OCI-LY3 (cell line): ENCODE measurements around the gene AOC1.

Experiments used
- H2AFZ ChIP-seq: fragments of 200-600, 300-600 bp; shearing (Covaris generic); 2 replicates; pipeline ENCODE4 v1.6.0; 2014; ENCODE audit warnings: antibody characterized with exemption, low read depth, low read length
- H3K27ac ChIP-seq: fragments of 200-600, 300-600 bp; sonication (generic); 2 replicates; pipeline ENCODE4 v1.5.1; 2014; ENCODE audit warnings: mild to moderate bottlenecking, low read length, moderate library complexity, mixed read lengths
- H3K27me3 ChIP-seq: fragments of 200-600, 300-600 bp; sonication (generic); 2 replicates; pipeline ENCODE4 v1.6.1; 2014; ENCODE audit warnings: low read depth, low read length, mixed read lengths
- H3K36me3 ChIP-seq: fragments of 200-600, 300-600 bp; sonication (generic); replicated peaks from 2 replicates; pipeline ENCODE3; 2014; ENCODE audit warnings: low read depth, low read length, mixed read lengths
- H3K4me1 ChIP-seq: fragments of 300-600, 200-600 bp; sonication (generic); 2 replicates; pipeline ENCODE4 v1.6.1; 2014; ENCODE audit warnings: low read length, mixed read lengths
- H3K4me2 ChIP-seq: fragments of 200-600, 300-600 bp; sonication (generic); 2 replicates; pipeline ENCODE4 v1.6.1; 2014; ENCODE audit warnings: low read length, mixed read lengths
- H3K4me3 ChIP-seq: fragments of 300-600, 200-600 bp; sonication (generic); 2 replicates; pipeline ENCODE4 v1.5.1; 2014; ENCODE audit warnings: antibody characterized with exemption, mild to moderate bottlenecking, low read length, moderate library complexity
- H3K79me2 ChIP-seq: fragments of 300-600, 200-600 bp; shearing (Covaris generic); 2 replicates; pipeline ENCODE4 v1.6.1; 2014; ENCODE audit warnings: mild to moderate bottlenecking, low read length, mixed read lengths
- H3K9ac ChIP-seq: fragments of 300-600, 200-600 bp; shearing (Covaris generic); 2 replicates; pipeline ENCODE4 v1.6.0; 2014; ENCODE audit warnings: mild to moderate bottlenecking, low read length, moderate library complexity
- H3K9me3 ChIP-seq: fragments of 200-600, 300-600 bp; shearing (Covaris generic); 2 replicates; pipeline ENCODE4 v1.6.1; 2014; ENCODE audit warnings: low read length, mixed read lengths; ENCODE audit not compliant: insufficient read depth
- H4K20me1 ChIP-seq: fragments of 200-600, 300-600 bp; sonication (generic); 2 replicates; pipeline ENCODE4 v1.6.1; 2016; ENCODE audit warnings: low read length, mixed read lengths; ENCODE audit not compliant: insufficient read depth
- EZH2phosphoT487 ChIP-seq: fragments of 200-600 bp; shearing (Covaris generic); IDR thresholded peaks from 2 replicates; pipeline ENCODE4 v1.6.1; 2018; ENCODE audit warnings: antibody characterized with exemption, mixed run types, low read depth
- TF ChIP-seq, protein P1 (sequence below): fragments of 200-600, 300-600 bp; sonication (generic); IDR thresholded peaks from 2 replicates; pipeline ENCODE4 v1.5.1; 2014; ENCODE audit warnings: antibody characterized with exemption, low read length, low read depth

The AOC1 gene

DNA sequence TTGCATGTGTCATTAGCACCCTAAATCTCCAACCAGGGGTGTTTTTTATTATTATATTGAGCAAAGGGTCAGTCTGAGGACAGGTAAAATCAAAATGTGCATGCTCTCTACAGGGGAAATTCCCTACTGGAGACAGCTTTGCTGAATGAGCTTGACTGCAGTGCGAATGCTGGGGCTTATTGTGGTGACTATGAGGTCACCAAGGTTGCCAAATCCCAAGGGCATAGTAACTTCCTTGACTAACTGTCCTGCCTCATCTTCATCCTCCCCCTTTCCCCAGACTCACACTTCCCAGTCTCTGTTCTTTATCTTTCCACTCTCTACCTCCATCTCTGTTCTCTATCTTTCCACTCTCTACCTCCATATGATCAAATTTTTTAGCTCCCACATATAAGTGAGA is 22.9 kb upstream of the AOC1 start:
- no peaks in the 10 kb centered on the region for H3K79me2 ChIP-seq
- no peaks in the 10 kb centered on the region for H3K27me3 ChIP-seq
- no peak overlapping the region for H3K9ac ChIP-seq
- H3K36me3 ChIP-seq: no peaks in the 10 kb centered on the region
- peaks cover 18% of the 10 kb centered on the region for H3K4me1 ChIP-seq
- H3K4me2 ChIP-seq: 0 out of 2 replicates have a peak overlapping the region, but pooled peaks have one; percentile 12
- H2AFZ ChIP-seq: no peak overlapping the region
- no peaks in the 10 kb centered on the region for H4K20me1 ChIP-seq
- TF ChIP-seq EZH2phosphoT487: no peak
- TF ChIP-seq, protein P1, sequence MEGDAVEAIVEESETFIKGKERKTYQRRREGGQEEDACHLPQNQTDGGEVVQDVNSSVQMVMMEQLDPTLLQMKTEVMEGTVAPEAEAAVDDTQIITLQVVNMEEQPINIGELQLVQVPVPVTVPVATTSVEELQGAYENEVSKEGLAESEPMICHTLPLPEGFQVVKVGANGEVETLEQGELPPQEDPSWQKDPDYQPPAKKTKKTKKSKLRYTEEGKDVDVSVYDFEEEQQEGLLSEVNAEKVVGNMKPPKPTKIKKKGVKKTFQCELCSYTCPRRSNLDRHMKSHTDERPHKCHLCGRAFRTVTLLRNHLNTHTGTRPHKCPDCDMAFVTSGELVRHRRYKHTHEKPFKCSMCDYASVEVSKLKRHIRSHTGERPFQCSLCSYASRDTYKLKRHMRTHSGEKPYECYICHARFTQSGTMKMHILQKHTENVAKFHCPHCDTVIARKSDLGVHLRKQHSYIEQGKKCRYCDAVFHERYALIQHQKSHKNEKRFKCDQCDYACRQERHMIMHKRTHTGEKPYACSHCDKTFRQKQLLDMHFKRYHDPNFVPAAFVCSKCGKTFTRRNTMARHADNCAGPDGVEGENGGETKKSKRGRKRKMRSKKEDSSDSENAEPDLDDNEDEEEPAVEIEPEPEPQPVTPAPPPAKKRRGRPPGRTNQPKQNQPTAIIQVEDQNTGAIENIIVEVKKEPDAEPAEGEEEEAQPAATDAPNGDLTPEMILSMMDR: no peak
- no peaks in the 10 kb centered on the region for H3K9me3 ChIP-seq
- H3K27ac ChIP-seq: no peak overlapping the region
- H3K4me3 ChIP-seq: no peak overlapping the region

DNA sequence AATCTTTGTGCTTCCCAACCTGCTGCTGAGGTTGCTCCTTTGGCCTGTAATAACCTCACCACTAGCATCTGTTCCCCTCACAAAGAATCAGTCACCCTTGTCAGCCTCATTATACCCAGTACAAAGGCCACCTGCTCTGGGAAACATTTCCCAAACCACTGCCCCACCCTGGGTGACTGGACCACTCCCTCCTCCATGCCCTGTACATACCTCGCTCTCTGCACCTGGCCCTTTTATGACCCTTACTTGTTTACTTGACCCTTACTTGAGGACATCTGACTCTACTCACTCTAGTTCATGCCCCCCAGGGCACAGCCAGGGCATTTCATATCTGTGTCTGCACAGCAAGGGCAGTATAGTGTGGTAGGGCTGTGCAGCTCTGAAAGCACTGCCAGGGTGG is 21.4 kb upstream of the AOC1 start:
- H3K9me3 ChIP-seq: no peaks in the 10 kb centered on the region
- no peaks in the 10 kb centered on the region for H3K27me3 ChIP-seq
- TF ChIP-seq, protein P1: no peak
- no peak for TF ChIP-seq EZH2phosphoT487
- H3K9ac ChIP-seq: no peak overlapping the region
- H3K4me2 ChIP-seq: no peak overlapping the region
- H4K20me1 ChIP-seq: no peaks in the 10 kb centered on the region
- no peak overlapping the region for H2AFZ ChIP-seq
- peaks cover 25% of the 10 kb centered on the region for H3K4me1 ChIP-seq
- H3K4me3 ChIP-seq: no peak overlapping the region
- no peaks in the 10 kb centered on the region for H3K79me2 ChIP-seq
- no peak overlapping the region for H3K27ac ChIP-seq
- no peaks in the 10 kb centered on the region for H3K36me3 ChIP-seq

DNA sequence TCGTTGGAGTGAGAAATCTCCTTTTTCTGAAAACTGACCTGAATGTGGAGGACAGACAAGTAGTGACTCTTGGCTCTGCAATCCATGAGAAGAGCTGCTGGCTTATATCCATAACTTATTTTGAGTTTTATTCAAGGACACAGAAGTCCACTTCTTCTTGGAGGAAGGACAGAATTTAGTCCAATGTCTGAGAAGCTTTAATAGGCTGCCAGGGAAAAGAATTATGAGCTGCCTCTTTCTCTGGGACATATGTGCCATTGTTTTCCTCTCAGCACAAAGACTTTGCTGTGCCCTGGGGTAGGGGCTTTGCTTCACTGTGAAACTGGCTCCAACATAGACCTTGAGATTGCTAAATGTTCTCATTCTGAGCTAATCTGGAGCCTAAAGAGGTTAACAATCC is 20.5 kb upstream of the AOC1 start:
- H3K27ac ChIP-seq: no peak overlapping the region
- no peaks in the 10 kb centered on the region for H4K20me1 ChIP-seq
- H3K4me1 ChIP-seq: peaks cover 22% of the 10 kb centered on the region
- no peaks in the 10 kb centered on the region for H3K79me2 ChIP-seq
- H3K9ac ChIP-seq: no peak overlapping the region
- H3K9me3 ChIP-seq: no peaks in the 10 kb centered on the region
- H3K36me3 ChIP-seq: no peaks in the 10 kb centered on the region
- no peaks in the 10 kb centered on the region for H3K27me3 ChIP-seq
- H3K4me3 ChIP-seq: no peak overlapping the region
- TF ChIP-seq, protein P1: no peak
- no peak for TF ChIP-seq EZH2phosphoT487
- no peak overlapping the region for H3K4me2 ChIP-seq
- no peak overlapping the region for H2AFZ ChIP-seq

DNA sequence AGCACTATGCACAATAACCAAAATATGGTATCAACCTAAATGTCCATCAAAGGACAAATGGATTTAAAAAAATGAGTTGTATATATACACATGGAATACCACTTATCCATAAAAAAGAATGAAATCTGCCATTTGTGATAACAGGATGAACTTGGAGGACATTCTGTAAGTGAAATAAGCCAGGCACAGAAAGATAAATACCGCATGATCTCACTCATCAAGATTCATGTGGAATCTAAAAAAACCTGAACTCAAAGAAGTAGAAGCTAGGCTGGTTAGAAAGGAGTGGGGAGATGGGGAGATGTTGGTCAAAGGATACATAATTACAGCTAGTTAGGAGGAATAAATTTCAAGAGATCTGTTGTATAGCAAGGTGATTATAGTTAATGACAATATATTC is 17.3 kb upstream of the AOC1 start:
- no peak overlapping the region for H3K27ac ChIP-seq
- H3K4me3 ChIP-seq: no peak overlapping the region
- H3K9me3 ChIP-seq: no peaks in the 10 kb centered on the region
- no peaks in the 10 kb centered on the region for H4K20me1 ChIP-seq
- H3K27me3 ChIP-seq: no peaks in the 10 kb centered on the region
- no peaks in the 10 kb centered on the region for H3K79me2 ChIP-seq
- TF ChIP-seq, protein P1: no peak
- TF ChIP-seq EZH2phosphoT487: no peak
- H3K9ac ChIP-seq: no peak overlapping the region
- no peak overlapping the region for H3K4me2 ChIP-seq
- H3K4me1 ChIP-seq: peaks cover 6% of the 10 kb centered on the region; the same call in 1 of the 2 replicates
- H2AFZ ChIP-seq: no peak overlapping the region
- no peaks in the 10 kb centered on the region for H3K36me3 ChIP-seq
